ENCODE measurements around the gene ANKRD44. TPM values are rescaled to one million over a fixed set of nuclear protein-coding genes. Genes with fewer than 3 reads are reported as not detected.
A peak's percentile ranks its signal among the peaks of the same experiment; 100 is the strongest.
"Not testable (repeated sequence)": the region's sequence is repeated elsewhere in the genome, so short reads cannot be mapped to it uniquely, and the experiment has no call there.

The ANKRD44 gene
- total RNA-seq, 1 experiment from 2014 or later = 0.66 TPM

GRCh38 chr2:197306024-197306695 is 4.4 kb downstream of the ANKRD44 start:
- H3K4me3 ChIP-seq = no peak overlapping the region
- no peaks in the 10 kb centered on the region for H3K9me3 ChIP-seq
- no peaks in the 10 kb centered on the region for H3K36me3 ChIP-seq
- no peak for DNase-seq
- H3K27me3 ChIP-seq = no peaks in the 10 kb centered on the region

- no peak for DNase-seq
- Histone ChIP-seq H3K4me3 (no peak overlapping the region), H3K27me3 (no peaks in the 10 kb centered on the region), H3K9me3 (no peaks in the 10 kb centered on the region), H3K36me3 (no peaks in the 10 kb centered on the region)
Measured at GRCh38 chr2:197304556-197305011, 6.0 kb downstream of the ANKRD44 start.

GRCh38 chr2:197300139-197300538 is 10.4 kb downstream of the ANKRD44 start:
- Histone ChIP-seq H3K27me3 (no peaks in the 10 kb centered on the region), H3K4me3 (no peak overlapping the region), H3K9me3 (no peaks in the 10 kb centered on the region), H3K36me3 (no peaks in the 10 kb centered on the region)
- no peak for DNase-seq

- H3K4me3 ChIP-seq = no peak overlapping the region
- H3K9me3 ChIP-seq = no peaks in the 10 kb centered on the region
- H3K27me3 ChIP-seq = no peaks in the 10 kb centered on the region
- no peaks in the 10 kb centered on the region for H3K36me3 ChIP-seq
- DNase-seq = no peak
Measured at GRCh38 chr2:197298609-197299008, 12.0 kb downstream of the ANKRD44 start.

- H3K36me3 ChIP-seq = no peaks in the 10 kb centered on the region
- H3K4me3 ChIP-seq = no peak overlapping the region
- no peaks in the 10 kb centered on the region for H3K27me3 ChIP-seq
- DNase-seq = no peak
- no peaks in the 10 kb centered on the region for H3K9me3 ChIP-seq
Measured at GRCh38 chr2:197297772-197298318, 12.7 kb downstream of the ANKRD44 start.

GRCh38 chr2:197297266-197297665 is 13.3 kb downstream of the ANKRD44 start:
- Histone ChIP-seq H3K27me3 (no peaks in the 10 kb centered on the region), H3K36me3 (no peaks in the 10 kb centered on the region), H3K9me3 (no peaks in the 10 kb centered on the region), H3K4me3 (no peak overlapping the region)
- no peak for DNase-seq

GRCh38 chr2:197296835-197297234 is 13.7 kb downstream of the ANKRD44 start:
- H3K4me3 ChIP-seq = no peak overlapping the region
- no peaks in the 10 kb centered on the region for H3K27me3 ChIP-seq
- H3K36me3 ChIP-seq = no peaks in the 10 kb centered on the region
- H3K9me3 ChIP-seq = no peaks in the 10 kb centered on the region
- no peak for DNase-seq

GRCh38 chr2:197294260-197294659 is 16.3 kb downstream of the ANKRD44 start:
- H3K4me3 ChIP-seq = no peak overlapping the region
- DNase-seq = no peak
- no peaks in the 10 kb centered on the region for H3K36me3 ChIP-seq
- H3K9me3 ChIP-seq = no peaks in the 10 kb centered on the region
- no peaks in the 10 kb centered on the region for H3K27me3 ChIP-seq

- Histone ChIP-seq H3K9me3 (no peaks in the 10 kb centered on the region), H3K27me3 (no peaks in the 10 kb centered on the region), H3K4me3 (no peak overlapping the region), H3K36me3 (no peaks in the 10 kb centered on the region)
- DNase-seq = no peak
Measured at GRCh38 chr2:197293252-197294007, 17.1 kb downstream of the ANKRD44 start.

GRCh38 chr2:197292619-197293018 is 18.0 kb downstream of the ANKRD44 start:
- Histone ChIP-seq H3K27me3 (no peaks in the 10 kb centered on the region), H3K36me3 (no peaks in the 10 kb centered on the region), H3K4me3 (no peak overlapping the region), H3K9me3 (no peaks in the 10 kb centered on the region)
- DNase-seq = no peak

GRCh38 chr2:197287596-197287932 is 23.0 kb downstream of the ANKRD44 start:
- H3K36me3 ChIP-seq, H3K4me3 ChIP-seq, H3K9me3 ChIP-seq, DNase-seq, H3K27me3 ChIP-seq: not testable (repeated sequence)

GRCh38 chr2:197286805-197287595 is 23.6 kb downstream of the ANKRD44 start:
- Histone ChIP-seq H3K4me3 (no peak overlapping the region), H3K27me3 (no peaks in the 10 kb centered on the region), H3K36me3 (no peaks in the 10 kb centered on the region), H3K9me3 (no peaks in the 10 kb centered on the region)
- peak; percentile 80 for DNase-seq

- DNase-seq = no peak
- Histone ChIP-seq H3K9me3 (no peaks in the 10 kb centered on the region), H3K4me3 (no peak overlapping the region), H3K27me3 (no peaks in the 10 kb centered on the region), H3K36me3 (no peaks in the 10 kb centered on the region)
Measured at GRCh38 chr2:197285361-197285760, 25.2 kb downstream of the ANKRD44 start.

- H3K27me3 ChIP-seq = no peaks in the 10 kb centered on the region
- H3K36me3 ChIP-seq = no peaks in the 10 kb centered on the region
Measured at GRCh38 chr2:197284956-197285355, 25.6 kb downstream of the ANKRD44 start.

GRCh38 chr2:197281421-197281820 is 29.2 kb downstream of the ANKRD44 start:
- DNase-seq = no peak
- Histone ChIP-seq H3K36me3 (no peaks in the 10 kb centered on the region), H3K4me3 (no peak overlapping the region), H3K9me3 (no peaks in the 10 kb centered on the region), H3K27me3 (no peaks in the 10 kb centered on the region)

More at GRCh38 chr2:197284956-197285355, 25.6 kb downstream of the ANKRD44 start:
- no peaks in the 10 kb centered on the region for H3K9me3 ChIP-seq
- DNase-seq = no peak
- H3K4me3 ChIP-seq = no peak overlapping the region

- Histone ChIP-seq H3K9me3 (no peaks in the 10 kb centered on the region), H3K4me3 (no peak overlapping the region), H3K36me3 (no peaks in the 10 kb centered on the region), H3K27me3 (no peaks in the 10 kb centered on the region)
- no peak for DNase-seq
Measured at GRCh38 chr2:197280015-197280702, 30.4 kb downstream of the ANKRD44 start.
